LNCaP clone FGC (cell line): Measurements from ENCODE around the gene C12orf76.
"Not testable (repeated sequence)": the region's sequence is repeated elsewhere in the genome, so short reads cannot be mapped to it uniquely, and the experiment has no call there.

ENCODE experiments used
- DNase-seq: peaks from one replicate; pipeline ENCODE4 v3.0.0-alpha.2; 2011; ENCODE audit warnings: low read depth
- H3K4me3 ChIP-seq: 2 replicates; pipeline ENCODE4 v1.5.1; 2011; ENCODE audit warnings: mild to moderate bottlenecking, low read depth, low read length, control low read depth
- TF ChIP-seq, protein P1 (sequence below): IDR thresholded peaks from 2 replicates; pipeline ENCODE4 v1.5.1; 2012; ENCODE audit warnings: mild to moderate bottlenecking; ENCODE audit not compliant: control insufficient read depth, insufficient read depth; ENCODE audit errors: extremely low read depth

C12orf76 gene

DNA sequence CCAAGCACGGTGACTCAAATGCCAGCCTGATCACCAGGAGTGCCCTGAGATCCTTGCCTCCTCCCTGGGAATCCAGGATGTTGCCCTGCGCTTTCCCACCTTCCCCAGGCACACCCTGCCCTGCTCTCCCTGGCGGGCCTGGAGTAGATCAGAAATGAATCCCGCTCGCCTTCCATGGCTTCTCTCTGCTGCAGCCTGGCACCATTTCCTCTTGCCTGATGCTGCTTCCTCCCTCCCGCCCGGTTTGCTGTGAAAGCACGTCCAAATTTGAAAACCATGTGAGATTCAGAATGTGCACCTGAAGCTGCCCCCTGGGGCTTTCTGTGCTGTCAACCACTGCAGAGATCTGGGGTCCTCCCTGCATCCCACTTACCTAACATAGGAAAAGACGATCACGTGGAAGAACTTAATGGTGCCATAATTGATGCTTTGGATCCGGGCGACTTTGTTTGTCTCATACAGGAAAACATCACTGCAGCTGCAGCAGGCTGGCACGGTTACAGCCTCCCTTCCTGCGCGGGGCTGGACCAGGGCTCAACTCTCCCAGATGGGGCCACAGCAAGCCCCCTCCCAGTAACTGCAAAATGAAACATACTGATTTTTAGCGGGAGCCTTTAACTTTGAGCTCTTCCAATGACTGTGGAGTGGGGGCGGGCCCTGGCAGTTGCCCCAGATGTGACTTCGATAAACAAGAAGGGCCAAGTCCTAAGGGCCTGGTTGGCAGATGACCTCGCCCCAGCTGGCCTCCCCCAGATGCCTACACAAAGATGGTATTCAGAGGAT, 24.9 kb upstream of the C12orf76 start:
- no peak for DNase-seq
- peak overlapping the region; percentile 25; the same call in 1 of the 2 replicates for H3K4me3 ChIP-seq
- TF ChIP-seq, protein P1, sequence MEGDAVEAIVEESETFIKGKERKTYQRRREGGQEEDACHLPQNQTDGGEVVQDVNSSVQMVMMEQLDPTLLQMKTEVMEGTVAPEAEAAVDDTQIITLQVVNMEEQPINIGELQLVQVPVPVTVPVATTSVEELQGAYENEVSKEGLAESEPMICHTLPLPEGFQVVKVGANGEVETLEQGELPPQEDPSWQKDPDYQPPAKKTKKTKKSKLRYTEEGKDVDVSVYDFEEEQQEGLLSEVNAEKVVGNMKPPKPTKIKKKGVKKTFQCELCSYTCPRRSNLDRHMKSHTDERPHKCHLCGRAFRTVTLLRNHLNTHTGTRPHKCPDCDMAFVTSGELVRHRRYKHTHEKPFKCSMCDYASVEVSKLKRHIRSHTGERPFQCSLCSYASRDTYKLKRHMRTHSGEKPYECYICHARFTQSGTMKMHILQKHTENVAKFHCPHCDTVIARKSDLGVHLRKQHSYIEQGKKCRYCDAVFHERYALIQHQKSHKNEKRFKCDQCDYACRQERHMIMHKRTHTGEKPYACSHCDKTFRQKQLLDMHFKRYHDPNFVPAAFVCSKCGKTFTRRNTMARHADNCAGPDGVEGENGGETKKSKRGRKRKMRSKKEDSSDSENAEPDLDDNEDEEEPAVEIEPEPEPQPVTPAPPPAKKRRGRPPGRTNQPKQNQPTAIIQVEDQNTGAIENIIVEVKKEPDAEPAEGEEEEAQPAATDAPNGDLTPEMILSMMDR = no peak

DNA sequence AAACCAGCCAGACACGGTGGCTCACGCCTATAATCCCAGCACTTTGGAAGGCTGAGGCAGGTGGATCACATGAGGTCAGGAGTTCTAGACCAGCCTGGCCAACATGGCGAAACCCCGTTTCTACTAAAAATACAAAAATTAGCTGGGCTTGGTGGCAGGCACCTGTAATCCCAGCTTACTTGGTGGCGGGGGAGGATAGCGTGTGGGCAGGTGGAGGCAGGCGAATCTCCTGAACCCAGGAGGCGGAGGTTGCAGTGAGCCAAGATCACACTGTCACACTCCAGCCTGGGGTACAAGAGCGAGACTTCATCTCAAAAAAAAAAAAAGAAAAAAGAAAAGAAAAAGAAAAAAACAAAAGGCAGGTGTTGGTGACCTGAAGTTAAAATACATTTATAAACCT, 24.3 kb upstream of the C12orf76 start:
- H3K4me3 ChIP-seq, DNase-seq: not testable (repeated sequence)

DNA sequence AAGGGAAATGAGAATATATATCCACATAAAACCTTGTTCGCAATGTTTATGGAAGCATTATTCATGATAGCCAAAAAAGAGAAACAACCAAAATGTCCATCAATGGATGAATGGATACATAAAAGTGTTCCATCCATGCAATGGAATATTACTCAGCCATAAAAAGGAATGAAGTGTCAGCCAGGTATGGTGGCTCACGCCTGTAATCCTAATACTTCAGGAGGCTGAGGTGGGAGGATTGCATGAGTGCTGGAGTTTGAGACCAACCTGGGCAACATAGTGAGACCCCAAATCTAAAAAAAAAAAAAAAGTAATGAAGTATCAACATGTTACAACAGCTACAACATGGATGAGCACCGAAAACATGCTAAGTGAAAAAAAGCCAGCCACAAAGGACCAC, 23.6 kb upstream of the C12orf76 start:
- TF ChIP-seq, protein P1 = no peak
- no peak overlapping the region for H3K4me3 ChIP-seq
- no peak for DNase-seq

DNA sequence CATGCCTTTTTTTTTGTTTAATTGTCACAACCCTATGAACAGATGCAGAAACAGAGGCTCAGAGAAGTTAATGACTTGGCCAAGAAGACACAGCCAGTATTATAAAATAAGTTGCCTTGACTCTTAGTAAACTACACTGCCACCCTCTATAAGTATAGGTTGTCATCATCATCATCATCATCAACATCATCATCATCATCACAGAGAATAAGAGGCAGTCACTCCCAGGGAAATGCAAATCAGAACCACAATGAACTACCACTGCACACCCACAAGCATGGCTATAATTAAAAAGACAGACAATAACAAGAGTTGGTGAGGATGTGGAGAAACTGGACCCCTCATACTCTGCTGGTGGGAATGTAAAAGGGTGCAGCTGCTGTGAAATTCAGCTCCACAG, 23.2 kb upstream of the C12orf76 start:
- TF ChIP-seq, protein P1 = no peak
- H3K4me3 ChIP-seq = no peak overlapping the region
- no peak for DNase-seq

DNA sequence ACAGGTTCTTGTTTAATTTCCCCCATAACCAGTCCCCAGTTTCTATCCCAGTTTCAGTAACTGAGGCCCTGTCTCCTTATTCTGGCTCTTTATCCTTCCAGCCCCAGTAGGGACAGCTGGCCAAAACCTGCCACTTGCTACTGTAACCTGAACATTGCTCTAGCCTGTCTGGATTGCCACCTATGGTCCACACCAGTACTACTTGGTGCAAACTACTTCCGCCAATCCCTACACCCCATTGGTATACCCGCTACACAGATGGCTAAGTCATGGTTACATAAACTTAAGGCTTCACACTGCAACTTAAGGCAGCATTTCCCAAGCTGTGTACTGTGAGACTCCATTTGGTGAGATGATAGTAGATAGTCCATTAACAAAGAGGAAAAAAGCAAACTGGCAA, 20.3 kb upstream of the C12orf76 start:
- no peak for DNase-seq
- TF ChIP-seq, protein P1 = no peak
- H3K4me3 ChIP-seq = no peak overlapping the region

DNA sequence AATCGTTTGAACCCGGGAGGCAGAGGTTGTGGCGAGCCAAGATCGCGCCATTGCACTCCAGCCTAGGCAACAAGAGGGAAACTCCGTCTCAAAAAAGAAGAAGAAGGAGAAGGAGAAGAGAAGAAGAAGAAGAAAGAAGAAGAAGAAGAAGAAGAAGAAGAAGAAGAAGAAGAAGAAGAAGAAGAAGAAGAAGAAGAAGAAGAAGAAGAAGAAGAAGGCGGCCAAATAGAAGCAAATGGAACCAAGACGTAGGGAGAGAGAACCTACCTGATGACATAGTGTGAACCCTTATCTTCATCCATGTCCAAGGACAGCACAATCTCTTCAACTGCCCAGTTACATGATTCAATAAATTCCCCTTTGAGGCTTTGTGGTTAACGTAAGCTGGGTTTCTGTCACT, 19.8 kb upstream of the C12orf76 start:
- not testable (repeated sequence) for H3K4me3 ChIP-seq, DNase-seq

DNA sequence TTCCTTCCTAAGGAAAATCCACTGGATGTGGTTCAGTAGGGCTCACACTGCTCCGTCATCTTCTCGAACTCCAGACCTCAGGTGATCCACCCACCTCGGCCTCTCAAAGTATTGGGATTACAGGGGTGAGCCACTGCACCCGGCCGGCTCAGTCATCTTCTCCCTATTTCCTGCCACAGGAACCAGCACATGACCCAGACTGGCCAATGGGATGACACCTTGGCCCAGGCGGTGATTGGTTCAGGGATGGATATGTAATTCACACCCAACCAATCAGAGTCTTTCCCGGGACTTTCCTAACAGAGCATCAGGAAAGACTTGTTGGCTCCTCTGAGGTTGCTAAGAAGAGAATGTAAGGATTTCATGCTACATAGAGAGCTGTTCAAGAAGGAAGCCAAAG, 19.2 kb upstream of the C12orf76 start:
- H3K4me3 ChIP-seq = no peak overlapping the region
- TF ChIP-seq, protein P1 = no peak
- DNase-seq = no peak

DNA sequence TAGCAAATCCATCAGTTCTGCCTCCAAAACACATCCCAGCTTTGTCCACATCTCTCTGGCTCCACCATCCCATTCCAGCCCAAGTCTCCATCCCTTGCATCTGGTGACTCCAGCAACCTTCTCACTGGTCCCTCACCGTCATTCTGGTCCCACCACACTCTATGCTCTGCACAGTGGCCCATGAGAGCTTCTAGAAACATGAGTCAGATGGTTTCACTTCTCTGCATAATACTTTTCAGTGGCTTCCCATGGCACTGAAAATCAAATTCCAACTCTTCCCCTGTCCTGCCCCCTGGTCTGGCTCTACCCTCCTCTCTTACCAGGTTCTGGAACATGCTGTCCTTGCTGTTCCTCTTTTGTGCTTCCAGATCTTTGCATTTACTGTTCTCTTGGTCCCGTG, 17.2 kb upstream of the C12orf76 start:
- DNase-seq = no peak
- no peak overlapping the region for H3K4me3 ChIP-seq
- TF ChIP-seq, protein P1 = no peak
